IPS-NIHi11 (cell line): ENCODE results near the gene CEP72.
"Not testable (repeated sequence)": the region's sequence is repeated elsewhere in the genome, so short reads cannot be mapped to it uniquely, and the experiment has no call there.

Source experiments
- DNase-seq: peaks from one replicate; pipeline ENCODE4 v3.0.0; 2012; ENCODE audit warnings: mixed read lengths, low spot score

The CEP72 gene

GRCh38 chr5:611731-612486 lies at the start of gene CEP72:
Gene CEP72 (plus strand): TSS chr5:612340. CDS start chr5:612362, 22 bp downstream.
- DNase-seq, result peak; percentile 99

DNA sequence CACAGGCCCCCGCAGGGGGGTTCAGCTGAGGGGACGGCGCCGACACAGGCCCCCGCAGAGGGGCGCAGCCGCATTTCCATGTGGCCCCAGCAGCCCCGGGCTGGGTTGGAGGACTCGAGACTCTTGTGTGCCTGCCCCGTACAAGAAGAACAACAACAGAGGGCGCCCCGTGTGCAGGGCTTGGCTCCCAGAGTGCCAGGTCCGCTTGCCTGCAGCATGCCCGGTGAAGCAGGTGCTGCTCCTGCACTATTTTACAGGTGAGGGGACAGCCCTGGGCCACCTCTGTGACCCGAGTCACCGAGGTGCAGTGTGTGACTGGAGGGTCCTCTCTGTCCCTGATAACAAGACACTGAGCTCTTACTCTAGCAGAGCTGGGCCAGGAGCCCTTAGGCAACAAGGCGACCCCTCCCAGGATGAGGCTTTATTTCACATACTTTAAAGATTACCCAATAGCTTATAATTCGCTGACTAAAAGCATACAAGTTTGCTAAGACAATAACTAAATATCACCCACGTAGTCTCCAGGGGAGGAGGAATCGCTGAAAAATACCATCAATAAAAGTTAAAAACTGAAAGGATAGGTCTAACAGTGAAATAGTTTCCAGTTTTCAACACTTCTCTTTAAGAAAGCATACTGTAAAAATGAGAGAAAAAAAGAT lies 46.2 kb upstream of the CEP72 start:
- DNase-seq, result peak; percentile 53

GRCh38 chr5:566636-567309 lies 45.4 kb upstream of the CEP72 start:
- DNase-seq, result no peak

- no peak for DNase-seq
These were observed 44.5 kb upstream of the CEP72 start for GRCh38 chr5:567664-568060.

DNA sequence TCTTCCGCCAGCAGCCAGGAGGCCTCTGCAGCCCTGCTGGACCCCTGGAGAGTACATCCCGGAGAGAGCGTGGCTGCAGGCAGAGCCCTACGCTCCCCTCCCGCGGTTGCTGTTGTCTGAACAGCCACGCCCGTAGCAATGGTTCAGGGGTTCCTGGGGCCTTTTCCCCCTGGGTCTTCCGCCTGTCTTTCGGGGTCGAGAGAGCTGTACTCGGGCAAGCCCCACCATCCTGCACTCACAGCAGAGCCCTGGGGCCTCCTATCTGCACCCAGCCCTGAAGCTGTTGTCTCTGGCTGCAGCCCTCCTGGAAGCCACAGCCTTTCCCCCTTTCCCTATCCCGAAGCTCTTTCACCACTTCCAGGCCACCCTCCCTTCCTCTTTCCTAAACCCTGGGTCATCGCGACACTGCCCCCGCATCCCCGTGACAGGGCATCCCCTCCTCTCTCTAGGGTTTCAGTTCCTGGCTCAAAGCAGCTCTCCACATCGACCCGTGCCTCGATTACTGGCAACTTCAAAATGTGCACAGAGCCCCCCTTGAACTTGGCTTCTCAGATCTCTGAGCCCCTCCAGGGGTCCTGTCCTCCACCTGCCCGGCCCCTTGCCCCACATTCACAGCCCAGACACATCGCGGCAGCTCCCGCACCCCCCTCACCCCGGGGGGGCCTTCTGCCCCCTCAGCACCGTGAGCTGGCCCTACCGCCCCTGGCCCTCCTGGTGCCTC lies 43.9 kb upstream of the CEP72 start:
- no peak for DNase-seq

- no peak for DNase-seq
These were observed 43.3 kb upstream of the CEP72 start for GRCh38 chr5:568809-569208.

GRCh38 chr5:569358-569867 lies 42.7 kb upstream of the CEP72 start:
- no peak for DNase-seq

DNA sequence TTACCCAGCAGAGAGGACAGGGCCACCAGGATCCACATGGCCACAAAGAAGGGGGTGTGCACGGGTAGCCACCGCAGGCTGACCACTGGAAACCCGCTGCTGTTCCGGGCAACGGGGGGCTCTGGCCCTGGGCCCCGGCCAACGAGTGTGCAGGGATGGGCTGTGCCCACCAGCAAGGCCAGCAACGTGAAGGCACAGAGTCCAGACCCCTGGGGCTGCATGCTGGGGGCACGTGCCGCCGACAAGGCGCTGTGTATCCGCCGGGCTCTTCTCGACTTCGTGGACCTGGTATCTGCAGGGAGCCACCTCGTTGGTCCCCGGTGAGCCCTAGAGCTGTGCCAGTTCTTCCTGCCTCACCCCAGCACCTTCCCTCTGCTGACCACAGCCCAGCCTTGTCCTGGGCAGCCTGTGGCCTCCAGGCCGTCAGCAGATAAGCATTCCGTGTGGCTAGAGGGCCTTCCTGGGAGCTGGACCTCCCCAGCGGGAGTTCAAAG lies 42.2 kb upstream of the CEP72 start:
- DNase-seq, result no peak

DNA sequence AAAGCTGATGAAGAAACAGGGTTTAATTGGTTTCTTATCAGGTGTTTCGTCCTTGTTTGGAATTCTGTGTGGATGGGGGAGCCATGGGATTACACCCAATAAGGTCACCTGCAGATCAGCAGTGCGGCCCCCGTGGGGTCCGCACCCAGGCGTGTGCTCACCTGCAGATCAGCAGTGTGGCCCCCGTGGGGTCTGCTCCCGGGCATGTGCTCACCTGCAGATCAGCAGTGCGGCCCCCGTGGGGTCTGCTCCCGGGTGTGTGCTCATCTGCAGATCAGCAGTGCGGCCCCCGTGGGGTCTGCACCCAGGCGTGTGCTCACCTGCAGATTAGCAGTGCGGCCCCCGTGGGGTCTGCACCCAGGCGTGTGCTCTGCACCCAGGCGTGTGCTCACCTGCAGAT lies 41.7 kb upstream of the CEP72 start:
- DNase-seq, result no peak

GRCh38 chr5:570886-571285 lies 41.3 kb upstream of the CEP72 start:
- DNase-seq, result no peak

DNA sequence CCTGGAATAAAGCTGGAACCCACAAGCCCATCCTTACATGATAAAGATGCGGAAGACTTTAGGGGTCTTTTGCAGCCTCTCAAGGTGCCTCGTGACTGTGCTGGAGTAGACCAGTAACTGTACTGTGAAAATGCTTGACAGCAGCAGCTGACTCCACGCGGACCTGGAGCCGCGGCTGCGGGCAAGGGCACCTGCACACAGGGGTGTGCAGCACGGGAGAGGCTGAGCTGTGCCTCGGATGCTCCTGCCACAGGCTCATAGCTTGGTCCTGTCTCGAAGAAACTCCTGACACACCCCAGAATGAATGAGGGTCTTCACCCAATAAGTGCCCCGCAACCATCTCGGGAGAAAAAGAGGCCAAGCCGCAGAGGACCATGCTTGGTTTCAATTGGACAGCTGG lies 40.3 kb upstream of the CEP72 start:
- DNase-seq, result no peak

DNA sequence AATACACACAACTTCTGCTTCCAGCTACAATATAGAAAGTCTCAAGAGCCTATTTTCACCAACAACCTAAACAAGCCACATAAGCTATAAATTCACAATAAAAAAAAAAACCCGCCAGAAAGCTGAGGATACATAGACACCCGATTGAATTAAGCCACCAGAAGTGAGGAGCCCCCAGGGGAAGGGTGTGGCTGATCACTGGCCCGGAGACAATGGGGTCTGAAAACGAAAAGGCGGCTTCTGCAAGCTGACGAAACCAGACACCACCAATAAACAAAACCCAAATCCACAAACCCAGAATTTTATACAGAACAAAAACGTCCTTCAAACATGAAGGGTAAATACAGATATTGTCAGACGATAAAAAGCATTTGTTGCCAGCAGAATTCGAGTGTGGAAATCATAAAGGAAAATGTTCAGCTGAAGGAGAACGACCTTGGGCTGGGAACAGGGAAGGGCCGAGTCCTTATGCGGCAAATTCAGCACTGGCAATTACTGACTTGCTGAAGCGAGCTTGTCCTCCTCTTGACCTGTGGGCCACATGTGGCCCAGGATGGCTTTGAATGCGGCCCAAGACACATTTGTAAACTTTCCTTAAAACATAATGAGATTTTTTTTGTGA lies 39.6 kb upstream of the CEP72 start:
- no peak for DNase-seq

DNA sequence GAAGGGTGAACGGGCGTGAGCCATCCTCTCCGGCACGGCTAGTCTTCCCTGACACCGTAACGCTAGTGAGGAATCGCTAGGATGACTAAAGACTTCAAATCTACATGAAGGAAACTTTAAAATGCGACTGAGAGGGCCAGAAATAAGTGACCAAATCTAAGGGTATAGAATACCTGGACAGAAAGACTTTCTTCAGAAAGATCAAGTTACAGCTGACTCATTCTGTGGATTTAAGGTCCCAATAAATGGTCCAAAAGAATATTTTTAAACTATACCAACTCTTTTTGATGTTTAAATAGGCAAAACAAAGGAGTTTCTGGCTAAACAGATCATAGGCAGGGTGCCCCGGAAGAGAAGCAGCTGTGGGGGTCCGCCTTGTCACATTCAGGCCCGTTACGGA lies 38.9 kb upstream of the CEP72 start:
- DNase-seq, result no peak

- DNase-seq, result no peak
These were observed 38.2 kb upstream of the CEP72 start for GRCh38 chr5:573976-574375.

DNA sequence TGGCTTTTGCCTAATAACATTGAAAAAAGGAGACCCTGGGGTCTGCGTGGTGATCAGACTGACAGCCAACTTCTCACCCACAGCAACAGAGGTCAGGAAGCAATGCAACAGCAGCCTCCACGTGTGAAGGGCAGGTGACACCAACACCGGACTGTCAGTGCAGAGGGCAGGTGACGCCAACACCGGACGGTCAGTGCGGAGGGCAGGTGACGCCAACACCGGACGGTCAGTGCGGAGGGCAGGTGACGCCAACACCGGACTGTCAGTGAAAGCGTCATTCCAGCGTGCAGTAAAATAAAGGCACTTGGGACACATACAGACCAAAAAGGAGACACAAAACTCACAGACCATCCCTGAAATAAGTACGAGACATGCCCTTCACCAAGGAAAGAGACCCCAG lies 37.2 kb upstream of the CEP72 start:
- DNase-seq, result no peak

GRCh38 chr5:575636-576035 lies 36.5 kb upstream of the CEP72 start:
- no peak for DNase-seq

GRCh38 chr5:577214-577613 lies 34.9 kb upstream of the CEP72 start:
- not testable (repeated sequence) for DNase-seq

- DNase-seq, result no peak
These were observed 34.3 kb upstream of the CEP72 start for GRCh38 chr5:577800-578199.

- no peak for DNase-seq
These were observed 32.9 kb upstream of the CEP72 start for GRCh38 chr5:579211-579610.

GRCh38 chr5:579746-580366 lies 32.3 kb upstream of the CEP72 start:
- DNase-seq, result no peak

DNA sequence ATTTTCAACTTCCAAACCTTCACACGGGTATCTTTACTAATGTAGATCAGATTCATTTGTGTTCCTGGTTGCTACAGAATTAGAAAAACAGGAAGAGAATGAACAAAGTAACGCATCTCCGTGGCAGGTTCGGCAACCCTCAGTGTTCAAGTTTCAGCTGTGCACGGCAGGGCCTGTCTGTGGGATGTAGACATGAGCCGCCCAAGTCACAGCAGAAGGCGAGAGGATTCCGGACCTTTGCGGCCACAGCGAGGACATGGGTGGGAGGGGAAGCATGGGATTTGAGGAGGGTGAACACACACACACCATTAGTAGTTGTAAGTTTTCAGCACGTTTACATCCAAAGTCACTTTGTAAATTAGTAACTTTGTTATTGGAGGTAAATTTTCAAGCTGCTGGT lies 31.7 kb upstream of the CEP72 start:
- no peak for DNase-seq
